Neural crest cell (in vitro differentiated cells): ENCODE measurements around the gene PVALEF. TPM values are rescaled to one million over a fixed set of nuclear protein-coding genes. Genes with fewer than 3 reads are reported as not detected.
A peak's percentile ranks its signal among the peaks of the same experiment; 100 is the strongest.

Source experiments
- DNase-seq: peaks from one replicate; pipeline ENCODE4 v3.0.0; 2021; ENCODE audit warnings: low read depth, mixed read lengths, low spot score
- H3K27ac Mint-ChIP-seq: one replicate; pipeline ENCODE4 v1.8.0; 2021; ENCODE audit warnings: mild to moderate bottlenecking, mixed read lengths; ENCODE audit not compliant: unreplicated experiment
- H3K27me3 Mint-ChIP-seq: 2 replicates; pipeline ENCODE4 v1.8.0; 2021; ENCODE audit warnings: low read depth, mild to moderate bottlenecking, mixed read lengths
- H3K36me3 Mint-ChIP-seq: 2 replicates; pipeline ENCODE4 v1.8.0; 2021; ENCODE audit warnings: low read depth, mild to moderate bottlenecking, mixed read lengths
- H3K4me1 Mint-ChIP-seq: 2 replicates; pipeline ENCODE4 v1.8.0; 2021; ENCODE audit warnings: mixed read lengths
- H3K4me3 Mint-ChIP-seq: one replicate; pipeline ENCODE4 v1.8.0; 2021; ENCODE audit warnings: mild to moderate bottlenecking, mixed read lengths
- H3K9me3 Mint-ChIP-seq: 2 replicates; pipeline ENCODE4 v1.8.0; 2021; ENCODE audit warnings: mixed read lengths
- CTCF ChIP-seq: fragments of 200-600 bp; sonication (generic); conservative IDR thresholded peaks from 2 replicates; pipeline ENCODE4 v1.5.0; 2021; ENCODE audit warnings: antibody characterized with exemption, mild to moderate bottlenecking
- total RNA-seq: library from RNA; stranded (reverse); gene quantifications from 2 replicates; pipeline ENCODE4 v1.2.1, GENCODE V29; 2021

Gene PVALEF
- total RNA-seq, 1 donor from 2014 or later, result not detected

- Mint-ChIP-seq H3K36me3 (peaks cover 12% of the 10 kb centered on the region), H3K27me3 (no peaks in the 10 kb centered on the region), H3K4me3 (no peak overlapping the region), H3K9me3 (no peaks in the 10 kb centered on the region), H3K27ac (no peak overlapping the region), H3K4me1 (peaks cover under 1% of the 10 kb centered on the region)
- DNase-seq, result no peak
- no peak for TF ChIP-seq CTCF
Measured at GRCh38 chr17:81228834-81229665, 63.7 kb downstream of the PVALEF start.

GRCh38 chr17:81229666-81229920 lies 64.3 kb downstream of the PVALEF start:
- TF ChIP-seq CTCF, result no peak
- H3K36me3 Mint-ChIP-seq, result peaks cover 12% of the 10 kb centered on the region

DNA sequence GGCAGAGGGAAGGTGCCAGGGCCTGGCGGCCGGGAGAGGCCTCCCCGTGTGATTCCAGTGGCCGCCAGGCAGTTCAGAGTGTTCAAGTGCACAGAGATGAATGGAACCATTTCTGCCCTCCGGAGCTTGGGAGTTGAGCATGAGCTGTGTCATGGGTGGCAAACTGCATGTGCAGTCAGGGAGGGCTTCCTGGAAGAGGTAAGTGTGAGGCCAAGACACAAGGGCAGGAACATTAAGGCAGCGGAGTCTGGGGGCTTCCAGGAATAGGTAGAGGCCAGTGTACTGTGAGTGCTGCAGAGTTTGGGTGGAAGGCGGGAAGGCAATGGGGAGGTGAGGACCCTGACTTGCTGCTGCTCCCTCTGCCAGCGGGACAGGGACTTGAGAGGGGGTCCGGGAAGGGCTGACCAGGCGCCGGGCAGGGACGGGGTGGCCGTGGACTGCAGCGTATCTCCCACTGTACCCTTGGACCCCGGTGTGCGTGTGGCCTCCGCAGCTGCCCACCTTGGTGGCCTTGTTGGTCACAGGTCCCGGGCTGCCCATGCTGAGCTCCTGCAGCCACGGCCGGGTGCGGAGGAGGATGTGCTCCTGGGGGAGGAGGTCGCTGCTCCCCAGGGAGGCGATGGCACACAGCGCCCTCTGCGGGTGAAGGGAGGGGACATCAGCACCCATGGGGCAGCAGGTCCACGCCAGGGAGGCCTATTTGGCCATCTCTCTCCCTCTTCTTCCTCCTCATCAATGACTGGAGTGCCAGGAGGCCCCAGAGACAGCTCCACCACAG lies 64.9 kb downstream of the PVALEF start:
- Mint-ChIP-seq H3K4me3 (no peak overlapping the region), H3K4me1 (no peaks in the 10 kb centered on the region), H3K36me3 (peaks cover 12% of the 10 kb centered on the region), H3K9me3 (no peaks in the 10 kb centered on the region), H3K27ac (no peak overlapping the region), H3K27me3 (no peaks in the 10 kb centered on the region)
- TF ChIP-seq CTCF, result peak; percentile 44
- no peak for DNase-seq

More at GRCh38 chr17:81229666-81229920, 64.3 kb downstream of the PVALEF start:
- H3K27ac Mint-ChIP-seq, result no peak overlapping the region
- no peak overlapping the region for H3K4me3 Mint-ChIP-seq
- no peak for DNase-seq
- H3K9me3 Mint-ChIP-seq, result no peaks in the 10 kb centered on the region
- H3K4me1 Mint-ChIP-seq, result no peaks in the 10 kb centered on the region
- no peaks in the 10 kb centered on the region for H3K27me3 Mint-ChIP-seq

- Mint-ChIP-seq H3K27me3 (no peaks in the 10 kb centered on the region), H3K4me3 (peak overlapping the region; percentile 19), H3K9me3 (no peaks in the 10 kb centered on the region), H3K27ac (no peak overlapping the region), H3K36me3 (peaks cover 12% of the 10 kb centered on the region), H3K4me1 (no peaks in the 10 kb centered on the region)
- no peak for TF ChIP-seq CTCF
- no peak for DNase-seq
Measured at GRCh38 chr17:81231121-81231645, 65.9 kb downstream of the PVALEF start.

DNA sequence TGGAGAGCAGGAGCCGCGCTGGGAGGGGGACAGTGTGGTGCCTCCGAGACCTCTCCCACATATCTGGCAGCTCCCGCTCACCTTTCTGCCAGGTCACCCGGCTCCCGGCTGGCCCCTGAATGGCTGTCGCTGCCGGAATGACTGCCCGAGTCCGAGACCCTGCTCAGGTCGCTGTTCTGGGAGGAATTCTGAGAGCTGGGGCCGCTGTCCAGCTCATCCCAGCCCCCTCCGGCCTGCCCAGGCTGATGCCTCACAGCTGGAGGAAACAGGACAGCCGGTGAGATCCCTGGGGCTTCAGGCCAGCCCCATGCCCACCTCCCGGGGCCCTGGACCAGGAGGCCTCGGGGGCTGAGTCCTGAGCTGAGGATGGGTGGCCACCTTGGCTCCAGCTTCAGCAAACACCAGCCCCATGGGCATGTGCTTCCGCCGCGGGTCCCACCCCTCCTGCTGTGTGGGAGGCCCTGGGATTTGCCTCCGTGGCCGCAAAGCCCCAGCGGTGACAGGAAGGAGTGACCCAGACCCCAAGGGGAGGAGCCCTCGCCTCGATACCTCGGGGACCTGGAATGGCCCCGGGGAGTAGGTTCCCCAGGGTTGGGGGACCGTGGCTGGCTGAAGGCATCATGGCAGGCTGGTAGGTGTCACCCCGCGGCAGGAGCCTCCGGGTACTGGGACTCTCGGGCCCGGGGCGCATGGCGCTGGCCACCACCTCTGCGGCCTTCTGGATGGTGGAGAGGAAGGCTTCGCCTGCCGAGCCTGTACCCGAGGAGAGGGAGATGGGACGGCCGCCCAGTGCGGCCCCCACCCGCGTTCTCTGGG lies 66.7 kb downstream of the PVALEF start:
- H3K27me3 Mint-ChIP-seq, result no peaks in the 10 kb centered on the region
- no peak overlapping the region for H3K4me3 Mint-ChIP-seq
- H3K36me3 Mint-ChIP-seq, result peaks cover 12% of the 10 kb centered on the region
- no peaks in the 10 kb centered on the region for H3K9me3 Mint-ChIP-seq
- H3K4me1 Mint-ChIP-seq, result no peaks in the 10 kb centered on the region
- no peak for TF ChIP-seq CTCF
- no peak for DNase-seq
- H3K27ac Mint-ChIP-seq, result no peak overlapping the region
